ENCODE results near the gene SAT1. TPM values are rescaled to one million over a fixed set of nuclear protein-coding genes. Genes with fewer than 3 reads are reported as not detected.
"Not testable (repeated sequence)": the region's sequence is repeated elsewhere in the genome, so short reads cannot be mapped to it uniquely, and the experiment has no call there.

SAT1 gene
- 44.2 and 46.4 TPM in 2 replicates for total RNA-seq (2014; rRNA removed; shearing (Covaris generic))

DNA sequence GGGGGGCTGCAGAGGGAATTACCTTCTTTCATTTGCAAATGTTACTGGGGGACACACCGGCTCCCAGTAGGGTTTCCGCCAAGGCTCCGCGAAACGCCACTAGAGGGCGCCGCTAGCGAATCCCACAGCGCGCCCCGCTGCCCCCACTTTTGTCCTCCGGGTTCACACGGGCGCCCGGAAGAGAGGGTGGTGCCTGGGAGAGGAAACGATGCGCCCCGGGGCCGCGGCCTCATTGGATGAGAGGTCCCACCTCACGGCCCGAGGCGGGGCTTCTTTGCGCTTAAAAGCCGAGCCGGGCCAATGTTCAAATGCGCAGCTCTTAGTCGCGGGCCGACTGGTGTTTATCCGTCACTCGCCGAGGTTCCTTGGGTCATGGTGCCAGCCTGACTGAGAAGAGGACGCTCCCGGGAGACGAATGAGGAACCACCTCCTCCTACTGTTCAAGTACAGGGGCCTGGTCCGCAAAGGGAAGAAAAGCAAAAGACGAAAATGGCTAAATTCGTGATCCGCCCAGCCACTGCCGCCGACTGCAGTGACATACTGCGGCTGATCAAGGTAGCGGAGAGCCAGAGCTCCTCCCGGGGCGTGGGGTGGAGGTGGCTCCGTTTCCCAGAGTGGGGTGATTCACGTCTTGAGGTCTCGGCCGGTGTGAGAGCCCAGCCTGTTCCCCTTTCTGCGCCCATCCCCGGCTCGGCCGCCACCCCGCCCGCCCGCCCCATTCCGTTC lies at the start of gene SAT1:
Gene SAT1, plus strand, starts transcription at position 311 of the 726 bp plus-strand sequence. Its CDS starts 179 bp downstream, at position 490.
- DNase-seq (ENCODE audit: low spot score), result peak; percentile 87

DNA sequence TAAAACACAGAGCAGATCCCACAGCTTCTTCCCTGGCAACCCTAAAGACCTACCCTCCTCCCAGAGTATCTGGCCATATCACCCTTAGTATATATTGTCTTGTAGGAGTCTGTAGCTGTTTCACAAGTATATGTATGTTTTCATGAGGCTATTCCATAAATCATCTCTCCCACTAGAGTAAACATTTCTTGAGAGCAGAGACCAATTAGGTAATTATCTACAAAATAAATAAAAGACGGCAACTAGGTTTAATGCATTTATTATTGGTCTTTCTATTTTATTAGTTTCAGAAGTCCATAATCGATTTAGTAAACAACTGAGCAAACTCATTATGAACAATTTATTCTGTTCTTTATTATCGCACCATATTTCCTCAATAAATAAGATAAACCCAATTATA lies 46.9 kb upstream of the SAT1 start:
- DNase-seq (ENCODE audit: low spot score), result no peak

DNA sequence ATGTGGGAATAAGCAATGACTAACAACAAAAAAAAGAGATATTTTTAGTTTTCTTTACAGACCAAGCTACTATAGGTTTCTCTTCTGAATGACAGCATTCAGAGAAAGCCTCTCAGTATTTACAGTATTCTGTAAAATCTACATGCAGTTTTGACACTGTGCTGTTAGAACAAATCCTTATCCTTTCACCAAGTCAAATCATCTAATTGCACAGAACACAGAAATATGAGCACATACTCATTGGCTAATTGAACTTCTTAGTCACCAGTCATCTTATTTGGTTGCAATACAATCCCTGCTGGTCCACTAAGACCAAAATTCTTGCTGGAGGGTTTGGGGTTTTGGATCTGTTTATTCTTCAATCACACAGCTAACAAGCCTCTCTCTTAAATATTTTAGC lies 45.6 kb upstream of the SAT1 start:
- DNase-seq (ENCODE audit: low spot score), result no peak

DNA sequence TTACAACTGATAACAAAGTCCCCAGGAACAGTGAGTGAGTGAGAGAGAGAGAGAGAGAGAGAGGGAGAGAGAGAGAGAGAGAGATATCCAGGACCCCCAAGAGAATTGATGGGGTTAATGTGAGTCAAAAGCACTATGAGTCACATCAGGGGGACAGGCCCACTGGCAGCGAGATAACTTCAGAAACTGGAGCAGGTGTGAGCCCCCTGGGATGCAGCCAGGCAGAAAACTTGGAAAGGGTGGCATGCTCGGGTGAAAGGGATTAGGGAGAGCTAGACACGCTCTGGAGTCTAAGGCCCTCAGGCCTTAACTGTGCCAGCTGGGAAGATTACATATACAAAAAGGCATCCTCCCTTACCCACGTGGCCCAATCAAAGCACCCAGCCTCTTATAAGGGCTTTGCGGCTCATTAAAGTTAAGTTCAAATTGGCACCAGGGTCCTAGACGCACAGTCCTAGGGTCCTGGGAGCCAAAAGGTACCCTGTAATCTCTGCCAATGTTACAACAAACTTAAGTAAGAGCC lies 40.7 kb upstream of the SAT1 start:
- DNase-seq (ENCODE audit: low spot score), result peak; percentile 81

DNA sequence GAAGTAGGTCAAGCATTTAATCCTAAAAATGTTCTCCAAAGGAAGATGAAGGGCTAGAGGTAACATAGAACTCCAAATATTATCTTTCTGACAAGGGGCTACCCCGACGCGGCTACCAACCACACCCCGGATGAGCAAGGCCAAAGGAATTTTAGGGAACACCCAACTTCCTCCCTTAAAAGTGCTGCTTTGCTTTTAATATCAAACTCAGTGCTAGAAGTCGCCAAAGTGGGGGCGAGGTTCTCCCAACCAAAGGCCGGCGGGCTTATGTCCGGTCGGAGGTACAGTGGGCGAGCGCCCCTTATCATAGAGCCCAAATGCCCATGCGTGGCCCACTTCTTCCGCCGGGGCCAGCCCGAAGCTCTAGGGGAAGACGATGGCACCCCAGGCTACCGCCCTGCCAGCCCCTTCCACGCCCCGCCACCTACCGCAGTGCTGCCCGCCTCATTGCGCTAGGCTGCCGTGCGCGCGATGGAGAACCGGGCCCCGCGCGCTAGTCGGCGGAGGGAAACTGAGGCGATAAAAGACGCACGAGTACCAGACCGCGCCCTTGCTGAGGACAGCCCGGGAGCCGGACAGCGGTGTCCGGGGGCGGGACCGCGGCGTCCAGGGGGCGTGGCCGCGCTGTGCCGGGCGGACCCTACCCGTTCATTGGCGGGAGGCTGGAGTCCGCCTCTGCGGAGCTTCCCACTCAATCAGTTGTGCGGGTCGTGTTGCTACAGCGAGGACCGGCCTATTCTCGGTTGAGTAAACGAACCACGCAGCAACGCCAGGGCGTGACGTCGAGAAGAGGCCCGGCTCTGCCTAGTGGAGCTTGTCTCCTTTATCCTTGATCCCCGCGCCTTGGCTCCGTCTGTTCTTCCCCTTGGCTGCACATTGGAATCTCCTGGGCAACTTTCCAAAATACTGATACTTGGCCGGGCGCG lies 40.0 kb upstream of the SAT1 start, which contains the start of gene ACOT9:
Gene ACOT9, minus strand, starts transcription at position 580 of the 926 bp plus-strand sequence. Its CDS starts 132 bp downstream, at position 448.
- peak; percentile 95 for DNase-seq (ENCODE audit: low spot score)

DNA sequence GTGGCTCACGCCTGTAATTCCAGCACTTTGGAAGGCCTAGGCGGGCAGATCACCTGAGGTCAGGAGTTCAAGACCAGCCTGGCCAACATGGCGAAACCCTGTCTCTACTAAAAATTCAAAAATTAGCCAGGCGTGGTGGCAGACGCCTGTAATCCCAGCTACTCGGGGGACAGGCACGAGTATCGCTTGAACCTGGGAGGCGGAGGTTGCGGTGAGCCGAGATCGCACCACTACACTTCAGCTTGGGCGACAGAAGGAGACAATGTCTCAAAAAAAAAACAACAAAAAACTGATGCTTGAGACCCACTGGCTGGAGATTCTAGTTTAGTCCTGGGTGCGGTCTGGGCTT lies 39.4 kb upstream of the SAT1 start:
- not testable (repeated sequence) for DNase-seq (ENCODE audit: low spot score)

DNA sequence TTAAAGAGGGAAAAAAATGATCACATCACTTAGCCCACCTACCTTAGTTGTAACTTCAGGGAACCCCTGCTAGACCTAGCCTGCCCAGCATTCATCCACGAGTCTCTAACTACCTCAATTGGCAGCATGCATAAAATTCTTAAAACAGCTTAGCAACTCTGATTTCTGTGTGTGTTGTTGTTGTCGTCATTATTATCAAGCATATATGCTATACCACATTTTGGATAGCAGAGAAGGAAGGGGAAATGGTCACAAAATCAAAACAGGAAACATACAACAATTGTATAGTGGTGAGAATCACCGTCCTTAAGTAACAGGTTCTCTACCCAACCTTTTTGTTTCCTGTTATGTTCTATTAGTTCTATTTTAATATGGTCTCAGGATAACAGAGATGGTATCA lies 37.2 kb upstream of the SAT1 start:
- no peak for DNase-seq (ENCODE audit: low spot score)

DNA sequence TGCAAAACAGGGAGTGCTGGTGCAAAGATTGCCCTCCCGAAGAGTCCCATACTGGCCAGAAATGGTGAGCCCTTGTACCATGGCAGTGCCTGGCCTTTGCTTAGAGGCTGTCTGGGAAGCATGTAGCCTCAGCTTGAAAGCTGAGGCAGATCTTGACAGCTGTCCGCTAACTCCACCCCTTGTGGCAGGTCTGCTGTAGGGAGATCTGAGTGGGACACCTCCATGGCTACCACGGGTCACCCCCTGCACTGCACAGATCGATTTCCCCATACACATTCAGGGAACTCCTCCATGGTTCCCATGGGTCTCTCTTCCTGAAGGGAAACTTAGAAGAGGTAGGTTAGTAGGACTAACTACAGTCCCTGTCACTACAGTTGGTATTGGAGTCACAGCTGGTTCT lies 33.8 kb upstream of the SAT1 start:
- no peak for DNase-seq (ENCODE audit: low spot score)

DNA sequence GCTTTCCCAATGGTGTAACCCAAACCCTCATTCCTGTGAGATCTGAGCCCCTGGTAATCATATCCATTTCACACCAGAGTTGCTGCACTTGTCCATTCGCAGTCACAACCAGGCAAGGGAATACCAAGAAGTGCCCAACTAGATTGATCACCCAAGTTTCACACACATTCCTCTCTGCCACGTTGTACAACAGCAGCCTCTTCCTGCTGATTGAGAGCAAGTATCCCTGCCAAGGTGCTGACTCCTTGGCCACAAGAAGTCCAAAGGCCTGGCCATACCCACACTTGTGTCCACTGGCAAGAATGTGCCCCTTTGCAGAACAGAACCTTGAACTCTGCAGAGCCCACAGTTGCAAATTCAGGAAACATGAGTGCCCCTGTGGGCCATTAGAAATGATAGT lies 33.4 kb upstream of the SAT1 start:
- no peak for DNase-seq (ENCODE audit: low spot score)

DNA sequence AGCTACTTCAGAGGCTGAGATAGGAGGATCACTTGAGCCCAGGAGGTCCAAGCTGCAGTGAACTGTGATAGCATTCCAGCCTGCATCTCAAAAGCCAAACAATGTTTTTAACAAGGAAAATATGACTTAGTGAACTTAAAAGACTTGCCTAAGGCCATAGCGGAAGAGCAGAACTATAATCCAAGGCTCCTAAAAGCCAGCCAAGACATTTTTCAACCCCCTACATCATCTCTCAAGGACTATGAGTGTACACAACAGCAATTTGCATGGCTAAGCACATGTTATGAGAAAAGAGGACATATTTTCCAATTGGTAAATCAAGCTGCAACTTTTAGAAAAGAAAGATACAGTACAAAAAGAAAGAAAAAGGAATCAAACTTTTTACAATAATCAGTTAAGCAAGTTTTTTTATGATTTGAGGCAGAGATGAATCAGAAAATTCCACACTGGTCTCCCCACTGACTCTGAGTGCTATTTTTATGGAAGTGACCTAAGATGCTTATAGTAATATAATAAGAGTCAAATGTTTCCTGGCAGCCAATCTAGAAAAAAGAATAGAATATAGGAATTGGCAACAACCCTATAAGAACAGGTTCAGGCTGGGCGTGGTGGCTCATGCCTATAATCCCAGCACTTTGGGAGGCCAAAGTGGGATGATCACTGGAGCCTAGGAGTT lies 30.1 kb upstream of the SAT1 start:
- DNase-seq (ENCODE audit: low spot score), result no peak

DNA sequence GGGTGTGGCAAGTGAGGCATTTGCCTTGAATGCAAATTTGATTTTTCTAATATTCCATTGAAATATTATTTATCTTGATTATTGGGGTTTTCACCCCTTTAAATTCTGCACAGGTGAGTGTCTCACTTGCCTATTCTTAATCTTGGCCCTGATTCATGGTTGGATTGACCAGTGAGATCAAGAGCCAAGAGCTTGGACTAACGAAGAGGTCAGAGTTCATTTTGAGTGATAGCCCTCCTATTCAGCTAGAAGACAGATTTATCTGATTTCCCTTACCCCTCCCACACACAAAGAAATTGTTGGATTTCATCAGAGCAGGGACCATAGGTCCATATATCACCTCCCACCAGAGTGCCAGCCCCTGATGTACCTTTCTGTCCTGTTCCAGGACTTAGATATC lies 28.3 kb upstream of the SAT1 start:
- DNase-seq (ENCODE audit: low spot score), result no peak

DNA sequence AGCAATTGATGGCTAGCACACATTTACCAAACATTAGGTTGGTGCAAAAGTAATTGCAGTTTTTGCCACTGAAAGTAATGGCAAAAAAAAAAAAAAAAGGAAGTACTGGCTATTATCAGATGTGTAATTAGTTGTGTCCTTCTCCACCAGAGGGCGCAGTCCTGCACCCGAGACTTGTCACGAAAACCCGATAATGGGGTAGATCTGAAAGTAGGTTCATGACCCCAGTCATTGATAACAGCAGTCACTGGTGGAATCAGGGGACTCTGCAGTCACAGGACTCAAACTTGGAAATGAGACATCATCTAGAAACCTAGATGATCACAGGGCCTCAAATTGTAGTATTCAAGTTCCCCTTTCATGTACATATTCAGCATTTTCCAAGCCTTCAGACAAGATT lies 26.8 kb upstream of the SAT1 start:
- peak; percentile 45 for DNase-seq (ENCODE audit: low spot score)

DNA sequence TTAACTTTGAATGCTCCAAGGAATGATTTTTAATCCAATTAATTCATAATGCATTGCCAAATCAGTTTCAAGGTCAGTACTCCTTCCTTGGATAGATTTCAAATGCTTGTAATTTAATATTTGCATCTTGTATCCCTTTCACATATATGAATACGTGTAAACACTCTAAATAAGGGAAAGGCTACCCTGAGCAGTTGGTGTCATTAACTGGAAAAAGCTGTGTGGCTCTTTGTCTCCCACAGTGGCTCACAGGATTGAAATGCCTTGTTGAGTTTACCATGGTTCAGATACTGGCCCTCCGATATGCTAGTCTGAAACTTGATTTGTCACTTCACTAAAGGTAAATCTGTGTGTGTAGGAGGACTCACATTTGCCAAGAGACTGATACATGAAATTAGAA lies 23.2 kb upstream of the SAT1 start:
- no peak for DNase-seq (ENCODE audit: low spot score)

DNA sequence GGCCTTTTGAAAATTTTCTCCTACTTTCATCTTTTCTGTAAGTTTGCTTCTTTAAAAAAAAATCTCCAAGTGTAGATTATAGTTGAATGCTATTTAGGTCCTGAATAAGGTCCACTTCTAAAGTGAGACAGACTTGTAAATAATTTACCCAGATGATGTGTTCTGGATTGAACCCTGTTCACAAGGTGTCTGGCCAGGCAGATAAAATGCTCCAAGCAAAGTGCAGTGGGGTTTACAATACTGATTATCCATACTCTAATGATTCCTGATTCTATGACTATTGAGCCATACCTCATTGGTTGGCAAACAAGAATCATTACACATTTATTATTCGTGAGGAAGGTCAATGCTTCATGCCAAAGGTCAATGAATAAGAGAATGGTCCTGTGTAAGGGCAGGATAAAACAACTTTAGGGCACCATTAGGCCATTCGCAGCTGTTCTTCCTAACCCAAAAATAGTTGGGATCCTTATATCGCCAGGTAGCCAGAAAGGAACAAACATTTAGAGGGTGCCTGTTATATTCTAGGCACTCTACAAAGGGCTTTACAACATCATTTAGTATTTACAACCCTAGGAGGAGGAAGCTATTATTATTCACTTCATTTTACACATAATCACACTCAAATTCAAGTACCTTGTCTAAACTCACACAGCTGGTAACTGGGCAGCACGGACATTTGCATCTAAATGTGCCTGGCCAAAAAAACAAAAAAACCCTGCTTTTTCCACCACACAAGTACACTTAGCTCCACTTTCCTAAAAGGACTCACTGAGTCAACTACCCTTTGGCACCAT lies 18.6 kb upstream of the SAT1 start:
- no peak for DNase-seq (ENCODE audit: low spot score)

DNA sequence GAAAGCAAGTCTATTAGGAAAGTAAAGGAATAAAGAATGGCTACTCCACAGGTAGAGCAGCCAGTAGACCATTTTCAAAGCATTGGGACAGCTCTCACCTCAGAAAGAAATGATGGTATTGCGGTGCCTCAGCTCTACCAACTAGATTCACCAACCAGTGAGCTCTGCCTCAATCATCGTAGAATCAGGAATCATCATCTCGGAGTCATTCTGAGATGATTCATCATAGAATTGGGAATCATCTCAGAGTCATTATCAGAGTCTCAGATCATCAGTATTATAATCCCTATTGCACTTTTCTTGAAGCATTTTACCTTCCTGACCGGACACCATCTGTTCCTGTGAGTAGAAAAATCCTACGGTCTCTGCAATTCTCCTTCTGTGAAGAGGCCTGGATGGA lies 17.5 kb upstream of the SAT1 start:
- DNase-seq (ENCODE audit: low spot score), result no peak

DNA sequence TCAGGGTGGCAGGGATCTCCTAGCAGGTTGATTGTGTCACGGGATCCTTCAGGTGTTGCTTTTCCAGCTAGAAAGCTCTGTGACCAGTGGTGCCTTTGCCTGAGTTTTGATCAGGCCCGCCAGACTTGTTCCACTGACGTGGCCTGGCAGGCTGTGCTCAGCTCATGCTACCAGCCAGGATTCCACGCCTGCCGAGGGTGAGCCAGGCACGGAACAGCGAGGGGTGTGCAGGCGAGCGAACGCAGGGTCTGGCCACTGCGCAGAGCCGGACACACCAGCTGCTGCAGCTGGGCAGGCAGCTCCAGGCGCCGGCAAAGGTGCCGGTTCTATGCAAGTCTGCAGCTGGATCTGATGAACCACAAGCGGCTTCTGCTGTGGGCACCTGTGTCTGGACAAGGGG lies 17.1 kb upstream of the SAT1 start:
- no peak for DNase-seq (ENCODE audit: low spot score)

DNA sequence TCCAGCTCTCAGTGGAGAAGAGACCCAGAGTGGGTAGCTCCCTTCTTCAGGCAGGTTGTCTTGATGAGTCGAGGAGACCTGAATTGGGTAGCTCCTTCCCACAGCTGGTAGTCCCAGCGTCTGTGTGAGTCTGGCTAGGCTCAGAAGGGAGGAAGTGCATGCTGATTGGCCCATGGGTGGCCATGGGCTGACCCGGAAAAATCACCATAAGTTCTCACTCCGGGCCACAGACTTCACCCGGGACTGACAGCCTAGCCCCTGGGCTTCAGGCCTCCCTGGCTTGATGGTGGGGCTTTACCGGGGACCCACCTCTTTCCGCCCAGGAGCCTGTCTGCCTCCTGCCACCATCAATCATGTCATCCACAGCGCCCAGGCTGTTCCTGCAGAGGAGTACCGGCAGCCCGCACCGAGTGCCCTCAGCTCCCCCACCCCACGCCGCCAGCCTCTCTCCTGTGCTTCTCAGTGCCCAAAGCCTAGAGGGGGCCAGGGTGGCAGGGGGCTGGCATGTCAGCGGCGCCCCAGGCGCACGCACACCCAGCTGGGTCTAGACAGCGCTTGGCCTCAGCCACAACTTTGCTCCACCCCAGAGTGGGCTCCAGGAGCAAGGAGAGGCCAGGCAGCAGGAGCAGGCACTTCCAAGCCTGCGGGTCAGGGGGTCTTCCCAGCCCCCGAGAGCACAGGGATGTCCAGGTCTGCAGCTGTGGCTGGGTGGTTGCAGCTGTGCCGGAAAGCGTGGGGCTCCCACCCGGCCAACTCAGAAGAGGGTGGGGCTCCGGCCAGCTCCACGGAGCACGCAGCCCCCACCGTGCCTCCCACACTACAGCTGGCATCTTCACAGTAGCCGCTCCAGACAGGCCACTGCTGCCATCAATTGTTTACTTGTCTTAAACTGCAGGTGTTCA lies 16.1 kb upstream of the SAT1 start:
- DNase-seq (ENCODE audit: low spot score), result no peak

DNA sequence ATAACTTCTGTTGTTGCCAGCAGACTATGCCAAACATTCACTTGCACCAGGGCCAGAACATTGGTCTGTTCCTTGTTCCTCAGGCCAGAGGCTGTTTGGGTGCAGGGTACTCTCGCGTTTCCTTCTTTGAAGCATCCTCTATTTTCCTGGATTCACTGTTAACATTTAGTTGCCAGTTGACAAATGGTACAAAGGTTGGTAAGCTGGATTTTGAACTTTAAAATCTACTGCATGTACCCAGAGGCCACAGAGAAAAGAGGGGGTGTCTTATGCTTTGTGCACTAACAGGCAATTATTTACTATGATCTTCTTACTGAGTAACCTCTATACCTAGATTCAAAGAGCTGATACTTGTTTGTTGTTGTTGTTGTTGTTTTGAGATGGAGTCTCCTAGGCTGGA lies 12.8 kb upstream of the SAT1 start:
- no peak for DNase-seq (ENCODE audit: low spot score)

DNA sequence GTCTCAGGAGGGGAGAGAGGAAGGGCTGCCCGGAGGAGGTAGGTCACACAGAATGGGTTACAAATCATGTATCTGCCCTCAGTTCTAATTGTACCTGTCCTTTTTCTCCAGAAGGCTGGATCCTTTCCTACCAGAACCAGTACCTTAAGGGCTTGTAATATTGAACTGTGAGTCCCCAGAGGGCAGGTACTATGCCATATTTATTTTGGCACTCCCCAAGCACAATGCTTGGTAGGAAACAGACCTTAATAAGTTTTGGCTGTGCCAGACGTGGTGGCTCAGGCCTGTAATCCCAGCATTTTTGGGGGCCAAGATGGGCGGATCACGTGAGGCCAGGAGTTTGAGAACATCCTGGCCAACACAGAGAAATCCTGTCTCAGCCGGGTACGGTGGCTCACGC lies 11.9 kb upstream of the SAT1 start:
- not testable (repeated sequence) for DNase-seq (ENCODE audit: low spot score)

DNA sequence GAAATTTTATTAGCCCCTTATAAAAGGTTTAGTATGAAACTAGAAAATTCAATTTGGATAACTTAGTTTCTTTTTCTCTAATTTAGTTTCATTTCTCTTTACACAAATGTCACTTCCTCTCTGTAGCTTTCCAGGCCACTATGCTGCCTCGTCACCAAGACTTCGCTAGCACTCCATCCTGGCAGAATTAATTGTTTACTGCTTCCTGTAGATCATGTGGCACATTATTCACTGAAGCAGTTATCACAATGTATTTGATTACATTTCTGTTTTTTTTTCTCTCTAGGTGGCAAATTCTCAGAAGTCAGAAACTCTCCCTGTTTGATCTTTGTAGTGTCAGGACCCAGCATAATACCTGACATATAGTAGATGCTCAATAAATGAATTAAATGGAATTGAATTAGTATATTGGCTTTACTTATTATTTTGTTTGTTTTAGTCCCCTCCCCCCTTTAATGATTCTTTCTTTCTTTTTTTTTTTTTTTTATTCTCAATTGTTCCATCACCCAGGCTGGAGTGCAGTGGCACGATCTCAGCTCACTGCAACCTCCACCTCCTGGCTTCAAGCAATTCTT lies 9.3 kb upstream of the SAT1 start:
- peak; percentile 47 for DNase-seq (ENCODE audit: low spot score)

All from H4 (cell line).